HG03432 (cell line): ENCODE data around the gene FBXO42.

ENCODE experiments used
- ATAC-seq: cut with Tn5 transposase; IDR thresholded peaks from one replicate; pipeline ENCODE4 v1.9.1; 2021; ENCODE audit warnings: mild to moderate bottlenecking, moderate library complexity; ENCODE audit not compliant: unreplicated experiment

The FBXO42 gene

DNA sequence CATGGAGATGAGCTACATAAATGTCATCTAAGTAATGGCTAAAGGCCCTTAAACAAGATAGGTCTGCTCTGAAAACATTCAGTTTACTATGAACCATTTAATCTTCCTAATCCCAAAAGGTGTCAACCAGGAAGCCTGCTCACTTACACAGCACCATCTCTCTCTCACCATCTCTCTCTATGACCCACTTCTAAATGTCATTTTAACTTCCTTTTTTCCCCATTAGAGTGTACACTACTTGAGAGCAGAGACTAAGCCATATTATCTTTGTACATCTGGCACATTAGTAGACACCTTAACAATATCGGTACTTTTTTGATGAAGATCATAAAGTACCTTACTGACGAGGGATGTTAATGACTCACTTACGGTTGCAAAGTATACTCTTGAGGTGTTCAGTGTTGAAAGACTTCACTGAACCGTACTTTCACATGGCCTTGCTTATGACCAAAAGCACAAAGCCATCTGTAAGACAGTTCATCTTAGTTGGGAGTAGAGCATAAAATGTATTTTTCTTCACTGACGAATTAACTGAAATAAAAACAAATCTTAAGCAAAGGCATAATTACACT, 25.4 kb downstream of the FBXO42 start:
- no peak for ATAC-seq

DNA sequence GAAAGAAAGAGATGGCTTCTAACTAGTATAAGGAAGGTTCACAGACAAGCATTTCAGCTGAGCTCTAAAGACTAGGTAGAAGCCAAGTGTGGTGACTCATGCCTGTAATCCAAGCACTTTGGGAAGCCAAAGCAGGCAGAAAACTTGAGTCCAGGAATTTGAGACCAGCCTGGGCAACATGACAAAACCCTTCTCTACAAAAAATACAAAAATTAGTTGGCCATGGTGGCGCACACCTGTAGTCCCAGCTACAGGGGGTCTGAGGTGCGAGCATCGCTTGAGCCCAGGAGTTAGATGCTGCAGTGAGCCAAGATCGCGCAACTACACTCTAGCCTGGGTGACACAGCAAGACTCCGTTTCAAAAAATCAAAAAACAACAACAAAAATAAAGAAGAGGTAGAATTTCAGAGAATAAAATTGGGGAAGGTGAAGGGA, 27.8 kb downstream of the FBXO42 start:
- no peak for ATAC-seq

DNA sequence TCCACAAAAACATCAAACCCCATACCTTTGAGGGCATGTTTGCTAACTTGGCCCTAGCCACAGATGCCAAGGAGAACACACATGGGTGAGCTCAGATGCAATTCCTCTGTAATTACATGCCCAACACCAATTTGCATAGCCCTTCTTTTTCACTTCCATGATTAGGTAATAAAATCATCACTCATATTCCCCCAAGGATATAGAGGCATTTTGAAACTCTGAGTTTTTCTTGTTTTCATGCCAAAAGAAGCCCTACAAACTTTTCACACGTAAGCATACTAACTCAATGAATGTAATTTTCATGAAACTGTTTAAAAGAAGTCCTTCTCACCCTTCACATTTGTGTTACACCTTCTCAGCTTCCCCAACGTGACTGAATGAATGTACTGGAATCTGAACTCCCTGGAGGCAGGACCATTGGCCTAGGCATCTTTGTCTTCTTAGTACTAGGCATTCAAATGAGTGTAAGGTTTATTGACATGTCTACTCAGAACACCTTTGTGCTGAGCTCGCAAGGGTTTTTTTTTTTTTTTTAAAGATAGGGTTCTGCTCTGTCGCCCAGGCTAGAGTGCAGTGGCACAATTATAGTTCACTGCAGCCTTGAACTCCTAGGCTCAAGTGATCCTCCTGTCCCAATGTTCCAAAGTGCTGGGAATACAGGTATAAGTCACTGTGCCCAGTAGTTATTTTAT, 31.0 kb downstream of the FBXO42 start:
- no peak for ATAC-seq

GRCh38 chr1:16318555-16318954, 33.7 kb downstream of the FBXO42 start:
- ATAC-seq: no peak

DNA sequence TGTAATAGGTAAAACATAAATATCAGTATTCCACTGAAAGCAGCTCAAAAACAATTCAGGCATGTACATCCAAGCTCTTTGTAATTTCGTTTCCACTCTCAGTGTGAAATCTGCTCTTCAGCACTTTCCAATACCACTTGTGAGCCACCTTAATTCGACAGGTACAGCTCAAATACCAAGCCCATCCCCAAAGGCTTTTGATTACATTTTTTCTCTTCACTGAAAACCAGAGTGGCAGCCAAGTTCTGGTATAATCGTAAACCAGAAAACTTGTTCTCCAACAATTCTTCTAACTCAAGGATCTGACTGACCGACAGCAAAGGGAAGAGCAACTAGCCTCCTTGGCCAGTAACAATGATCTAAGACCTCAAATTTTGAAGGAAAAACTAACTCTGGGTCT, 36.8 kb downstream of the FBXO42 start:
- no peak for ATAC-seq

- ATAC-seq: no peak
Observed at GRCh38 chr1:16307222-16307621, 45.1 kb downstream of the FBXO42 start.

DNA sequence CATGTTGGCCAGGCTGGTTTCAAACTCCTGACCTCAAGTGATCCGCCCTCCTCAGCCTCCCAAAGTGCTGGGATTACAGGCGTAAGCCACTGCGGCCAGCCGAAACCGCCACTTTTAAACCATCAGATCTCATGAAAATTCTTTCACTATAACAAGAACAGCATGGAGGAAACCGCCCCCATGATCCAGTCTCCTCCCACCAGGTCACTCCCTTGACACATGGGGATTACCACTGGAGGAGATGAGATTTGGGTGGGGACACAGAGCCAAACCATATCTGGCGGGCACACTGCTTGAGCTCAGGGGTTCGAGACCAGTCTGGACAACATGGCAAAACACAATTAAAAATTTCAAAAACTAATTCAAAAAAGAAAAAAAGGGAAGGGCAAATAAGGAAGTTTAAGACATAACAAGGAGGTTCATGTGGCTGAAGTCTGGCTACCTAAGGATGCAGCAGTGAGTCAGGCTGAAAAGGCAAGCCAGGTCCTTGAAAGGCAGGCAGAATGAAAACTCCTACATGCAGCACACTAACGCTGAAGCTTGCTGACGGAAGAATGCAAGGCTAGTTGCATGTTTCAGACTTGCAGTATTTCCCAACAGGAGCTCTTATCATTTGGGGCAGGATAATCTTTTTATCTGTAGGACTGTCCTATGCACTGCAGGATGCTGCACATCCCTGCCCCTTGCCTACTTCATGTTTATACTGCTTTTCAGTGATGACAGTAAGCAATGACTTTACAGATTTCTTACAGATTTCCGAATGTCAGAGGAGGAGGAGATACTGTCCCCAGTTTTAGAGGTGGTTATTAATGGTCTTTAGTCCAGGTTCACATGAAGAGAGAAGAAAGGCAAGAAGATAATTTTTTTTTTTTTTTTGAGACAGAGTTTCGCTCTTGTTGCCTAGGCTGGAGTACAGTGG, 49.3 kb downstream of the FBXO42 start:
- no peak for ATAC-seq

GRCh38 chr1:16300436-16300835, 51.8 kb downstream of the FBXO42 start:
- ATAC-seq: no peak

DNA sequence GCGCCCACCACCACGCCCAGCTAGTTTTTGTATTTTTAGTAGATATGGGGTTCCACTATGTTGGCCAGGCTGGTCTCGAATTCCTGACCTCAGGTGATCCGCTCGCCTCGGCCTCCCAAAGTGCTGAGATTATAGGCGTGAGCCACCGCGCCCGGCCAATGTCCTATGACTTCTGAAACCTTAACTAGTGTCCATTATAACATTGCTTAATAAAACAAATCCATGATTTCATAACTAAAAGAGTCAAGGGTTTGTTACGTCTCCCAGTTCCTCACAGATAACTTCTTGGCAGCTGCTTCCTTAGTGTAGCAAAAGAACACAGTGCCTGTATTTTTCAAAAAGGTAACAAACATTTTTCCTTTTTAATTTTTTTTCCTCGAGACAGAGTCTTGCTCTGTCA, 53.6 kb downstream of the FBXO42 start:
- ATAC-seq: no peak

DNA sequence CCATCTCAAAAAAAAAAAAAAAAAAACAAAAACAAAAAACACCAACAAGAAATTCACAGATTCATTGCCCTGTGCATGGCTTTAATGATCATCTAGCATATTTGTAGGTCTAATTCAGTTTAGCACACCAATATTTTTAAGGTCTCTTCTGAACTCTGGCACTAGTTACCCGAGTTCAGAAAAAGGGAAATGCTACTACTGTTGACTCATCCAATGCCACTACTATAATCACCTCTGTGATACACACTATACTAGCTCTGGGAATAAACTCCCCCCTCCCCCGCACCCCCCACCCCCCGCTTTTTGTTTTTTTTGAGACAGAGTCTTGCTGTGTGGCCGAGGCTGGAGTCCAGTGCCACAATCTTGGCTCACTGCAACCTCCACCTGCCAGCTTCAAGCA, 55.6 kb downstream of the FBXO42 start:
- ATAC-seq: no peak

DNA sequence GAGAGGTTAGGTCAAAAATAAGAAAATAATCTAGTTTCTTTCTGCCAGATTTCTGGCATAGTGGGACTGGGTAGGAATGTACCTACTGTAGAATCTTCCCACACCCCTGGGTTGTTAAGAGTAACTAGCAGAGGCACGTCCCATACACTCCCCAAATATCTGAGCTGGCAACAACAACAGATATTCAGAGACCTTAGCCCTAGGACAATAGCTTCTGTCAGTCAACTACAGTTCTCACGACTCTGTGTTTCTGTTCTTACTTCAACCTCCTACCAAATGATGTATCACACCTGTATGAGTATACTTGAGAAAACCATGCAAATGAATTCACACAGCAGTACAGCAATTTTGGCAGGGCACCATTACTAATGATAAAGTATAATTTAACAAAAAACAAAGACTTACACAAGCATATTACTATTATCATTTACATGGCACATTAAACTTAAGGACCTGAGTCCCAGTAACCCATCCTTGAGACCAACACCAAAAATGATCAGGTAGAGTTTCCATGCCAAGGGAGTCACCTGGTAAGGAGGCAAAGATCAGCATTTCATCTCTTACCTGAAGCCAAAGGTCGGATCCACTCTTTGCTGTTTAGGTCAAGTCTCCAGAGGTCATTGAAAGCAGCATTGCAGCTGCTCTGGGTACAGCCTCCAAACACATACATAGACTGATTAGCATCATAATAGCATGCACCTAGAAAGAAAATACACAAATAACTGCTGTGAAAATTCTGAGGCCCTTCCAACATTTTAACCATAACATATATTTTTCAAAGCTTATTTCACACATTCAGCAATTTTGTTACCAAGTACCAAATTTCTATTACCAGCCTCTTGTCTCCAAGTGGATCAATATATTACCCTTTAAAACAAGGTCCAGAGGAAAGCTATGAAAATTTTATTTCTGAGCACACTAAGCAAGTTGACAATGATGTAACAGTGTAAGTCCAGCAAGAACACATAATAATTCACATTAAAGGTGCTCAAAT, 57.8 kb downstream of the FBXO42 start:
- ATAC-seq: no peak

- no peak for ATAC-seq
Observed at GRCh38 chr1:16293538-16293937, 58.7 kb downstream of the FBXO42 start.

DNA sequence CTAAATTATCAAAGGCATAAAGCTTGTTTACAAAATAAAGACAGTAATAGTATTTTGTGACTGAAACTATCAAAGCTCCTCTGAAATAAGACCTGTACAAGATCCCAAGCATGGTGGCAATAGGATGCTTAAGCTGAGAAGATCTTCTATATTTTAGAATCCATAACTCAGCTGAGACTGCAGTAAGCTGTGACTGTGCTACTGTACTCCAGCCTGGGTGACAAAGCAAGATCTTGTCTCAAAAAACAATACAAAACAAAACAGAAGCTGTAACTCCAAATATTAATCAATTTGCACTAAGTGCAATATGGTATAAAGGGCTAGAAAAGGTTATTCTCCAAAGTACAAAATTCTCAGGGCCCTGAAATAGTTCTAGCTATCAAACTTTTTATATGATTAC, 59.5 kb downstream of the FBXO42 start:
- no peak for ATAC-seq

GRCh38 chr1:16289959-16290358, 62.3 kb downstream of the FBXO42 start:
- ATAC-seq: no peak

GRCh38 chr1:16286122-16286521, 66.2 kb downstream of the FBXO42 start:
- no peak for ATAC-seq

DNA sequence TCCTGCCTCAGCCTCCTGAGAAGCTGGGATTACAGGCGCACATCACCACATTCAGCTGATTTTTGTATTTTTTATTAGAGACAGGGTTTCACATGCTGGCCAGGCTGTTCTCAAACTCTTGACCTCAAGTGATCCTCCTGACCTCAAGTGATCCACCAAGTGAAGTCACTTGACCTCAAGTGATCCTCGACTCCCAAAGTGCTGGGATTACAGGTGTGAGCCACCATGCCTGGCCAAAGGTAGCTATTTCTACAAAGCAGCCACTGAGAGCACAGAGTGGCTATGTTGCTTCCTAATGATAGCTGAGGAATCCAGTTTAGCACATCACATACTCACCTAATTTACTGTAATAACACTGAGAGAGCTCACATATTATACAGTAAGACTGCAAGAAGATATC, 70.5 kb downstream of the FBXO42 start:
- ATAC-seq: no peak

- ATAC-seq: no peak
Observed at GRCh38 chr1:16279186-16279585, 73.1 kb downstream of the FBXO42 start.

GRCh38 chr1:16276302-16277030, 75.8 kb downstream of the FBXO42 start:
- ATAC-seq: no peak

DNA sequence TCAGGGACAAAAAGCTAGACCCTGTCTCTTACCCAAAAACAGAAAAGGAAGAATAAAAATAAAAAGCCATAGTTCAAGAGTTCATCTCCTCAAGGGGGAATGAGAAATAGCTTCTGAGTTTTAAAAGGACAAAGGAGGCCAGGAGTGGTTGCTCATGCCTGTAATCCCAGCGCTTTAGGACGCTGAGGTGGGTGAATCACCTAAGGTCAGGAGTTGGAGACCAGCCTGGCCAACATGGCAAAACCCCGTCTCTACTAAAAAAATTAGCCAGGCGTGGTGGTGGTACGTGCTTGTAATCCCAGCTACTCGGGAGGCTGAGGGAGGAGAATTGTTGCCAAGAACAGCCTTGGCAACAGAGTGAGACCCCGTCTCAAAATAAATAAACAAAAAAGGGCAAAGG, 76.7 kb downstream of the FBXO42 start:
- ATAC-seq: no peak

DNA sequence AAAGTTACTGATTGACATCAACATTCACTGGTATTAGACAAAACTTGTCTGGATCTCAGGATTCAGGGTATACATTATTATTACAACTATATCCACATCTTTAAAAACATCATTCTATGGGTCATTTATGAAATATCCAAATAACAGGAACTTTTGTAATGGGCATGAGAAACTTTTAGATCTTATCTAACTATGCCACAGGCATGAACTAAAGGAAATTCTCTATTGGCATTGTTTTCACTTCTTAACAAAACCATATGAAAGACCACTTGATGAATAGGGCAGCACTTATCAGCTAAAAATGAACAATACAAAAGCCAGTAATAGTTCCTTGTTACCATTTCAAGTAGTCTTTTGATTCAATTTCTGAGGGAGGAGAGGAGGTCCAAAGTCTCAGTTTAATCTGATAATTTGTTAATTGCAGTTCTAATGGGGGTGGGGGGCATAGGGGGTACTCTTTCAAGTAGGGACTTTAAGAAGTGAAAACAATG, 84.5 kb downstream of the FBXO42 start:
- no peak for ATAC-seq
